Endothelial cell of coronary artery (primary cell): ENCODE measurements around the gene MYO19. TPM values are rescaled to one million over a fixed set of nuclear protein-coding genes. Genes with fewer than 3 reads are reported as not detected.

ENCODE experiments used
- total RNA-seq: library from RNA; depleted of rRNA; stranded (reverse); fragments of >200 nt; gene quantifications from 2 replicates; pipeline ENCODE4 v1.2.3, GENCODE V29; 2014

The MYO19 gene
- total RNA-seq: 47.5 and 58.3 TPM in 2 replicates

GRCh38 chr17:36534840-36535668 lies at the start of gene MYO19, which contains the start of gene PIGW:
MYO19 (minus strand) TSS chr17:36534868; CDS start chr17:36532538, 2,330 bp downstream.
PIGW (plus strand) TSS chr17:36534987; CDS start chr17:36537102, 2,115 bp downstream.

GRCh38 chr17:36544307-36545076 lies 9.8 kb upstream of the MYO19 start, which contains the start of gene GGNBP2:
GGNBP2 (plus strand) TSS chr17:36544919; CDS start chr17:36545725, 806 bp downstream.

DNA sequence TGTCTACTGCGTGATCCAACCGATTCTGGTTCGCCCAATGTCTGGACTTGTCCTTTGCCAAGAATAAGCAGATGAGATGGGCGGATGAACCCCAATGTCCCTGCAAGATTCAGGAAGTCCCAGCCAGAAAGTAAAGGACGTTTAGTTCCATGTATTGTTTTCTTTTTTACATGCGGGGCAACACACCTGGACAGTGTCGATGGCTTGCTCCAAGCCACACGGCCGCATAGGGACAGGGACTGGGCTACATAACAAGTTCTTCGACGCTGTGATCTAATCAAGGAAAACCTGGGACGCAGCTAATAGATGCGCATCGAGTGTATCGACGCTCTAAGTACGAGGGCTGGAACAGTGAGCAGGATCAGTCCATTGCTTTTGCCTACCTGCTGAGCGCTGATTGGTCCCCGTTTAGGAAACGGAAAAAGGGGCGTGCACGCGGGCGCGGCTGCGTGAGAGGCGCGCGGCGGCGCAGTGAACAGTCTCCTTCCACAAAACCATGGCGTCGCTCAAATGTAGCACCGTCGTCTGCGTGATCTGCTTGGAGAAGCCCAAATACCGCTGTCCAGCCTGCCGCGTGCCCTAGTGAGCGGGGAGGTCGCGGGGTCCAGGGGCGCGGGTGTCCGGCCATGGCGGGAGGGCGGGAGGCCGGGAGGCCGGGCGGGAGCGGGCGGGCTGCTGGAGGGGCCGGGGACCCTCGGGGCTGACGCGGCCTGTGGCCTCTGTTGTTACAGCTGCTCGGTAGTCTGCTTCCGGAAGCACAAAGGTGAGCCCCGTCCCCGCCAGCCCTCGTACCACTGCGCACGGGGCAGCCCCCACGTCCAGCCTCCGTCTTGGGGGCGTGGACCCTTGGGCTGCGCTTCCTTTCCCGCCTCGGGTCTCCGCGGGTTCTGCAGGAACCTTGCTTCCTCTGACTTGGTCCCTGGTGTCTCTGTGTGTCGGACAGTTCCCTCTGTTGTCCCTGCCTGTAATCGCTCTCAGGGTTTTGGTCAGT lies 48.2 kb downstream of the MYO19 start, which contains the start of gene ZNHIT3:
Gene ZNHIT3, plus strand, starts transcription at position 478 of the 991 bp plus-strand sequence. Its CDS starts 19 bp downstream, at position 497.

Other genes with a start within 250 kb of the MYO19 start
- gene TBC1D3G, start 211.0 kb downstream of the MYO19 start, total RNA-seq: not detected in 2 replicates
- gene TBC1D3H, start 146.4 kb downstream of the MYO19 start, total RNA-seq: not detected in 2 replicates
- gene ZNHIT3, start 48.2 kb downstream of the MYO19 start, total RNA-seq: 24.7 and 30.9 TPM in 2 replicates
- gene PIGW, start 119 bp upstream of the MYO19 start, total RNA-seq: 4.6 and 7.3 TPM in 2 replicates
- 50.6 and 71.7 TPM in 2 replicates for gene GGNBP2, start 10.1 kb upstream of the MYO19 start, total RNA-seq
- gene DHRS11, start 57.0 kb upstream of the MYO19 start, total RNA-seq: 5.9 and 6.4 TPM in 2 replicates
- 2.9 and 4.0 TPM in 2 replicates for gene MRM1, start 66.7 kb upstream of the MYO19 start, total RNA-seq